NCI-H1417 treated with DMSO at 0.1 percent for 48 hours (cell line): ENCODE results near the gene PUS10.
A peak's percentile ranks its signal among the peaks of the same experiment; 100 is the strongest.
"Not testable (repeated sequence)": the region's sequence is repeated elsewhere in the genome, so short reads cannot be mapped to it uniquely, and the experiment has no call there.

ENCODE experiments used
- DNase-seq: peaks from one replicate; lab custom pipeline; 2025; lab: John Stamatoyannopoulos, UW

The PUS10 gene

DNA sequence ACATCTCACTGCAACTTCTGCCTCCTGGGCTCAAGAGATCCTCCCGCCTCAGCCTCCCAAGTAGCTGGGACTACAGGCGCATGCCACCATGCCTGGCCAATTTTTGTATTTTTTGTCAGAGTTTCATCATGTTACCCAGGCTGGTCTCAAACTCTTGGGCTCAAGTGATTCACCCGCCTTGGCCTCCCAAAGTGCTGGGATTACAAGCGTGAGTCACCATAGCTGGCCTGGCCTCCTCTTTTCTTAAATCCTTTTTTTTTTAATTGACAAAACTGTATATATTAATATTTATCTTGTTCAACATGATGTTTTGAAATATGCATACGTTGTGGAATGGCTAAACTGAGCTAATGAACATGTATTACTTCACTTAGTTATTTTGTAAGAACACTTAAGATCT is 86.0 kb downstream of the PUS10 start:
- DNase-seq = not testable (repeated sequence)

DNA sequence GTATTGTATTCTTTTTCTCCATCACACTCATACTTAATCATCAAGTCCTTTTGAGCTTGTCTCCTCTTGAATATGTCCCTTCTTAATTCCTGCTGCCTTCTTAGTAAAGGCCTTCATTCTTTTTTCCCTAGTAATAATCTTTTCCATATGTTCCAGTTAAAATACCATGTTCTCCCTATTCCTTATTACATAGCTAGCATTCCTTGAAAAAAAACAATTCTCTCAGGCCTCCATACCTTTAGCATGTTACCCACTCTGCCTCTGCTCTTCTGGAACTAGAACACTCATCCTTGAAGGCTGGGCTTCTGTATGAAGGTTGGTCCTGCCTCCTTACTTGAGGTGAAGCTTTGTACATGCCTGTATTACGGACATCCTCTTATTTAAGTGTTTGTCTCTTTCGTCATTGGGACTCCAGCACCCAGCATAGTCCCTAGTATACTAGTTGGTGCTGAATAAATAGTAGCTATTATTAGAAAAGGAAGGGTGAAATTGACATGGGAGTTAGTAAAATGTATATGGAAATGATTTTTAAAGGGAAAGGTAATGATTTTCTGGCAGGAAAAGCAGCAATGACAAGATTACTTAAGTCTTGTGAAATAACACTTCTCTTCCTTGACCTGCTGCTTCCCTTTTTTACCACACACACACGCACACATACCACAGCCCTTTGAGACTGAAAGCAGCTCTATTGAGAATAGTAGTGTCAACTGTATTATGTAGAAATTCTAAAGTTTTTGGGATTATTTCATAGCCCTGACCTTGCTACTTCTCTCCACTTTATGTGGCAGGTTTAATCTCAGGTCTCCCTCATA is 91.1 kb downstream of the PUS10 start:
- DNase-seq = no peak

DNA sequence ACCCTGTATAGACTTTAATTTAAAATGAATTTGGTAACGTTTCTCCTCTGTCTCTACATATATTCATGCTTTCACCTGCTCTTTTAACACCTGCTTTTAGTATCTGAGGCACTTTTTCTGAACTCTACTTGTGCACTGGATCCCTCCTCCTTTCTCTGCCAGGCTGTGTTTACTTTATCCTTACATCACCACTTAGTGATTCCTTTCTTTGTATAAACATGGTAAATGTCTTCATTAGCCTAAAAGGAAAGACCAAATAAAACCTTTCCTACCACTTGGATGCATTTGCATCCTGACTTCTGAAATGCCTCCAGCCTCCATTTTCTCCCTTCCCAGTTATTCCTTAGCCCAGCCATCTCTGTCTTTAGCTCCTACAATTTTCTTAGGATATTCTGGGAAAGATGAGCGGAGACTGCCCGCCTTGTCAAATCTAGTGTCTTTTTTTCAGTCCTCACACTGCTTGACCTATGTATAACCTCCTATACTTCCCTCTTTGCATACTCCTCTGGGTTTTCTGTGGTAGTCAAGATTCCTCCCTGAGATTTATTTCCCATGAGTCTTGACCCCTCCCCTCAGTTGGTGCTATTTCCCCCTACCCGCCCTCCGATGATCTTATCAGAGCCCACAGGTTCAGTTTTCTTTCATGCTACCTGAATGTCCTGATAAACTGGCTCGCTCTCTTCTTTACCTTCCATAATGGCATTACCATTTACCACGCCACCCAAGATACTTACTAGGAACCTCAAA is 91.9 kb downstream of the PUS10 start:
- peak; percentile 43 for DNase-seq

DNA sequence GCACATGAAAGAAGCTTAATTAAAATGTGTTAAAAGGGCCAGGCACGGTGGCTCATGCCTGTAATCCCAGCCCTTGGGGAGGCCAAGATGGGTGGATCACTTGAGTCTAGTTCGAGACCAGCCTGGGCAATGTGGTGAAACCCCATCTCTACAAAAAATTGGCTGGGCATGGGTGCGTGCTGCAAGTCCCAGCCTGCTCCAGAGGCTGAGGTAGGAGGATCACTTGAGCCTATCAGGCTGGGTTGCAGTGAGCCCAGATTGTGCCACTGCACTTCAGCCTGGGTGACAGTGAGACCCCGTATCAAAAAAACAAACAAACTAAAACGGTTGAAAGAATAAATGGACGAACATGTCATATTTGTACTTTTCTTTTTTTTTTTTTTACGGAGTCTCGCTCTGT is 110.7 kb downstream of the PUS10 start:
- no peak for DNase-seq

DNA sequence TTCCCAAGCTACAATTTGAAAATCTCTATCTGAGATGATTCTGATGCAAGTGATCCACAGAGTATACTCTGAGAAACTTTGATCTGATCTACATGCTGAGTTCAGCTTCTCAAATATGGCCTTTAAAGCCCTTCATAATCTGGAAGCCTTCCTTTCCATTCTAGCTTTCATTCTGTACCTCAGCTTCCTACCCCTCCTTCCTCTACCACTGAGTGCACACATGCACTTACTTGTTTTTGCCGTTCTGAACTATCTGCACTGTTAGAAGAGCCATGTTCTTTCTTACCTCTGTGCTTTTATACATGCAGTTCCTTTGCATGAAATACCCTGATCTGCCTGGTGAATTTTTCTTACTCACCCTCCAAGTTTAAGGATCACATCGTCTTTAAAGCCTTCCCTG is 111.7 kb downstream of the PUS10 start:
- DNase-seq = no peak

DNA sequence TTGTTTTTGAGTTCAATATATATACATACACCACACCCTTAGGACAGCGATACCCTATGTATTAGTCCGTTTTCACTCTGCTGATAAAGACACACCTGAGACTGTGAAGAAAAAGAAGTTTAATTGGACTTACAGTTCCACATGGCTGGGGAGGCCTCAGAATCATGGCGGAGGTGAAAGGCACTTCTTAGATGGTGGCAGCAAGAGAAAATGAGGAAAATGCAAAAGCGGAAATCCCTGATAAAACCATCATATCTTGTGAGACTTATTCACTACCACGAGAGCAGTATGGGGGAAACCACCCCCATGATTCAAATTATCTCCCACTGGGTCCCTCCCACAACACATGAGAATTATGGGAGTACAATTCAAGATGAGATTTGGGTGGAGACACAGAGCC is 112.2 kb downstream of the PUS10 start:
- DNase-seq = not testable (repeated sequence)

DNA sequence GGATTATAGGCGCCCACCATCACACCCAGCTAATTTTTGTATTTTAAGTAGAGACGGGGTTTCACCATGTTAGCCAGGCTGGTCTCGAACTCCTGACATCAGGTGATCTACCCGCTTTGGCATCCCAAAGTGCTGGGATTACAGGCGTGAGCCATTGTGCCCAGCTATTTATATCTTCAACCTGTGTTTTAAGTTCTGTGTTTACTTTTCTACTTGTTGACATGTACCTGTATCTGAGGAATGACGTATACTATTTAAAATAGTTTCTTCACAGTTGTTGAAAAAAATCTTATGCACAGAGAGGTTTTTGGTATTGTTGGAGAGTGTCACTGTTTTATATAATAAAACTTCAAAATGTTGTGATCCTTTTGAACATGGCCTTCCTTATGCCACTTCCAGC is 116.8 kb downstream of the PUS10 start:
- not testable (repeated sequence) for DNase-seq

DNA sequence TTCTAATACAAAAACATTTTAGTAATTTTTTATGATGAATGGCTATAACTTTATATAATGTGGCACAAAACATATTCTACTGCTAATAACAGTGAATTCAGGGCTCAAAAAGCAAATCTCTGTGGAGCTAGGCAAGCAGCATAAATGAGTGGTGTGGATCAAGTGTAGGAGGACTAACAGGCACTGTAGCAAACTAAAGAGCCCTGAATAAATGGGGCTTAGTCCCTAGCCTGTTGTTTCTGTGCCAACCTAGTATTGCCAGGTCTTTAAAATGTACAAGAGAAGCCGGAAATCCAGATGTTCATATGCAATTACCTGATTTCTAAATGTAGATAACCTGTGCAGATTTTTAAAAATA is 118.2 kb downstream of the PUS10 start:
- DNase-seq = no peak

DNA sequence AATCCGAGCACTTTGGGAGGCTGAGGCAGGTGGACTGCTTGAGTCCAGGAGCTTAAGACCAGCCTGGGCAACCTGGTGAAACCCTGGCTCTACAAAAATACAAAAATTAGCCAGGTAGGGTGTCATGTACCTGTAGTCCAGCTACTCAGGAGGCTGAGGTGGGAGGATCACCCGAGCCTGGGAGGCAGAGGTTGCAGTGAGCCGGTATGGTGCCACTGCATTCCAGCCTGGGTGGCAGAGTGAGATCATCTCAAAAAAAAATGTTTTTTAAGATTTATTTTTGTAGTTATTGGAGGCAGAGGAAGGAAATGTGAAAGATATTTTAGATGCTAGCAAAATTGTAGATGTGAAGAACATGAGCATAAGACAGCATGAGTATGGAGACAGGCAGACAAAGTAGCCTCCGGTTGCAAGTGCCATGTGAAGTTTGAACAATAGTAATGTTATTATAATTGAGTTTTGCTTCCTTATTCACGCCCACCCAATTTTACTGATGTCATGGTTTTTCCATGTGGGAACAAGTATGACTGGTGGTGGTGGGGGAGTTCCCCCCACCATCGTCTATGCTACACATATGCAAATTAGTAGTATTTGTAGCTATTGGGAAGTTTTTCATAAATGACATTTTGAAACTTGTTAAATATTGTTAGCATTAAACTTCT is 118.7 kb downstream of the PUS10 start:
- no peak for DNase-seq

DNA sequence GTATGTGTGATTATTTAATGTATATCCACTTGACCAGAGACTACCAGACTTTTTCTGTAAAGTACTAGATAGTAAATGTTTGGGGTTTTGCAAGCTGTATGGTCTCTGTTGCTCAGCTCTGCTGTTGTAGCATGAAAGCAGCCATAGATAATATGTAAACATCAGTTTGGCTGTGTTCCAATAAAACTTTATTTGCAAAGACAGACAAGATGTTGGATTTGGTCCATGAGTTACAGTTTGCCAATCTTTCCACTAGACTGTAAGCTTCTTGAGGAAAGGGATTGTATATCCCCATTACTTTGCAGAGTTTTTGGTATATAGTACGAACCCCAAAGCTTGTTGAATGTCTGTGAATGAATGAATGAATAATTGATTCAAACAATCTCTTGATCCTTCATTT is 119.5 kb downstream of the PUS10 start:
- no peak for DNase-seq
